Gastrocnemius medialis (tissue), 4 donors: ENCODE data around the gene SKIC3.

Source experiments
- POLR2A ChIP-seq, 2 donors: fragments of 450-650 bp; IDR thresholded peaks; one replicate each; pipeline ENCODE4 v1.6.1; 2017; ENCODE audit warnings: antibody characterized with exemption in 2 of 2, mild to moderate bottlenecking in 2 of 2, moderate library complexity in 2 of 2
- TF ChIP-seq, protein P1 (sequence below), 5 experiments: fragments of 450-650 bp in 3 of 5; fragments of 200-600 bp in 2 of 5; sonication (generic) in 2 of 5; IDR thresholded peaks in 4 of 5; conservative IDR thresholded peaks in 1 of 5; 1 replicate in 4 of 5; 2 replicates in 1 of 5; pipeline ENCODE4 v1.5.1; 2016 to 2019; ENCODE audit warnings: antibody characterized with exemption in 5 of 5, mild to moderate bottlenecking in 3 of 5, moderate library complexity in 3 of 5

DNA sequence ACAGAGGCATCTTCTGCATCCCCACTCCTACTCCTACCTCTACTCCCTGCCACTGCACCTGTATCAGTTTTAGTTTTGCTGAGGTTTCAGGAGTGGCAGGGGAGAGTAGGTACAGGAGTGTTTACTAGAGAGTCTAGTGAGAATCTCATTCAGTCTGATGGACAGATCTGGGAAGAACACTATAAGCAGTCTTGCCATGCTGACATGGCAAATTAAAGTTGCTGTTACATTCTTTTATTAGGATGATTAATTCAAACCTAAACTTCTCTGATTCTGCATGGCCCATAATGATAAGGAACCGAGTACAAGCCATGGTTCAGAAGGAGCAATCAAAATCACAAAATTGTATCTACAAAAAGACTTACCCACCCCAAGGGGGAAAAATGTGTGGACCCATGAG lies 7.5 kb upstream of the SKIC3 start:
- TF ChIP-seq, protein P1, sequence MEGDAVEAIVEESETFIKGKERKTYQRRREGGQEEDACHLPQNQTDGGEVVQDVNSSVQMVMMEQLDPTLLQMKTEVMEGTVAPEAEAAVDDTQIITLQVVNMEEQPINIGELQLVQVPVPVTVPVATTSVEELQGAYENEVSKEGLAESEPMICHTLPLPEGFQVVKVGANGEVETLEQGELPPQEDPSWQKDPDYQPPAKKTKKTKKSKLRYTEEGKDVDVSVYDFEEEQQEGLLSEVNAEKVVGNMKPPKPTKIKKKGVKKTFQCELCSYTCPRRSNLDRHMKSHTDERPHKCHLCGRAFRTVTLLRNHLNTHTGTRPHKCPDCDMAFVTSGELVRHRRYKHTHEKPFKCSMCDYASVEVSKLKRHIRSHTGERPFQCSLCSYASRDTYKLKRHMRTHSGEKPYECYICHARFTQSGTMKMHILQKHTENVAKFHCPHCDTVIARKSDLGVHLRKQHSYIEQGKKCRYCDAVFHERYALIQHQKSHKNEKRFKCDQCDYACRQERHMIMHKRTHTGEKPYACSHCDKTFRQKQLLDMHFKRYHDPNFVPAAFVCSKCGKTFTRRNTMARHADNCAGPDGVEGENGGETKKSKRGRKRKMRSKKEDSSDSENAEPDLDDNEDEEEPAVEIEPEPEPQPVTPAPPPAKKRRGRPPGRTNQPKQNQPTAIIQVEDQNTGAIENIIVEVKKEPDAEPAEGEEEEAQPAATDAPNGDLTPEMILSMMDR (IDR thresholded peaks at IDR 0.05 in 4 of 5, conservative IDR thresholded peaks at IDR 0.05 in 1 of 5): no peak
- no peak for TF ChIP-seq POLR2A (IDR thresholded peaks at IDR 0.05)
